Calu3 (cell line): ENCODE results near the gene VPS37C. TPM values are rescaled to one million over a fixed set of nuclear protein-coding genes. Genes with fewer than 3 reads are reported as not detected.

Experiments
- BruUV-seq: library from RNA; stranded (reverse); fragments of 400-500 nt; replicated peaks from 2 replicates; lab custom pipeline; 2021; lab: Mats Ljungman, UMichigan
- CTCF ChIA-PET: fragments of 300-600 bp; sonication (Branson Sonifier 250); formaldehyde crosslinking; loops from one replicate; lab custom pipeline; 2022; ENCODE audit warnings: antibody characterized with exemption; lab: Charles Lee
- DNase-seq: peaks from one replicate; pipeline ENCODE4 v3.0.0; 2022
- H3K27ac Mint-ChIP-seq: one replicate; pipeline ENCODE4 v1.8.0; 2022; ENCODE audit warnings: mixed read lengths; ENCODE audit not compliant: unreplicated experiment
- H3K27me3 Mint-ChIP-seq: one replicate; pipeline ENCODE4 v1.8.0; 2022; ENCODE audit warnings: mixed read lengths; ENCODE audit not compliant: unreplicated experiment
- H3K36me3 Mint-ChIP-seq: one replicate; pipeline ENCODE4 v1.8.0; 2022; ENCODE audit warnings: mild to moderate bottlenecking, moderate library complexity, mixed read lengths; ENCODE audit not compliant: insufficient read depth, unreplicated experiment
- H3K4me1 Mint-ChIP-seq: one replicate; pipeline ENCODE4 v1.8.0; 2022; ENCODE audit warnings: mild to moderate bottlenecking, low read depth, mixed read lengths; ENCODE audit not compliant: unreplicated experiment
- H3K4me3 Mint-ChIP-seq: one replicate; pipeline ENCODE4 v1.8.0; 2022; ENCODE audit warnings: mild to moderate bottlenecking, low read depth, moderate library complexity, mixed read lengths; ENCODE audit not compliant: unreplicated experiment
- H3K9me3 Mint-ChIP-seq: one replicate; pipeline ENCODE4 v1.8.0; 2022; ENCODE audit warnings: low read depth, mixed read lengths; ENCODE audit not compliant: unreplicated experiment
- CTCF ChIP-seq: fragments of 200-600 bp; IDR thresholded peaks from one replicate; pipeline ENCODE4 v1.8.0; 2022; ENCODE audit warnings: antibody characterized with exemption; ENCODE audit not compliant: unreplicated experiment
- intact Hi-C: fragments of 100-400 bp; cut with micrococcal nuclease; formaldehyde crosslinking; loops from one replicate; pipeline ENCODE4 v1.10.0; 2022; ENCODE audit not compliant: unreplicated experiment
- total RNA-seq: library from RNA; stranded (reverse); gene quantifications from 2 replicates; pipeline ENCODE4 v1.2.3, GENCODE V29; 2022

The VPS37C gene
- total RNA-seq, 1 experiment from 2014 or later: 22.7 TPM

DNA sequence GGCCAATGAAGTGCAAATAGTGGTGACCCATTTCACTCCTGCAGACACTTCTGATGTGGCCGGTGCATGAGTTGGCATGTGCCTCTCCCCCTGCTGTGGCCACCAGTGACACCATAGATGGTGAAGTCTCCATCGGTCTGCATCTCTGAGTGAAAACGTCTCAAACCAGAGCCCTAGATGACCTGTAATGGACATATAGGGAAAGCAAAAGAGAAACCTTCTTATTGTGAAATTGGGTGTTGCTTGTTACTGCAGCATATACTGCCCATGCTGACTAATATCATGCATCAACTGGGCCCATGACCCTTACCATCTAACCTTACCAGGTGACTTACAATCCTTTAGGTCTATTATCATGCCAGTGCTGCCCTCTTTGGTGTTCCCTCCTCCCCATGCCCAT, 11.7 kb upstream of the VPS37C start:
- no peak for TF ChIP-seq CTCF
- CTCF ChIA-PET: no interaction called here
- H3K4me1 Mint-ChIP-seq: peaks cover 16% of the 10 kb centered on the region
- no peak overlapping the region for H3K27ac Mint-ChIP-seq
- intact Hi-C loops: loop anchor here (1.0 to 5.0 kb wide), 3 partner anchors 43 to 341 kb away; no protein-coding TSS in a partner anchor
- H3K36me3 Mint-ChIP-seq: no peaks in the 10 kb centered on the region
- no TSS peak for BruUV-seq
- no peak overlapping the region for H3K4me3 Mint-ChIP-seq
- peaks cover 55% of the 10 kb centered on the region for H3K27me3 Mint-ChIP-seq
- peaks cover 3% of the 10 kb centered on the region for H3K9me3 Mint-ChIP-seq
- DNase-seq: no peak

GRCh38 chr11:61172356-61172755, 11.1 kb upstream of the VPS37C start:
- no peak for TF ChIP-seq CTCF
- no TSS peak for BruUV-seq
- H3K9me3 Mint-ChIP-seq: peaks cover 3% of the 10 kb centered on the region
- no peaks in the 10 kb centered on the region for H3K36me3 Mint-ChIP-seq
- CTCF ChIA-PET: no interaction called here
- DNase-seq: no peak
- no peak overlapping the region for H3K4me3 Mint-ChIP-seq
- H3K27ac Mint-ChIP-seq: no peak overlapping the region
- intact Hi-C loops: loop anchor here (5.0 kb wide), 1 partner anchor 340 kb away; no protein-coding TSS in a partner anchor
- H3K4me1 Mint-ChIP-seq: peaks cover 16% of the 10 kb centered on the region
- H3K27me3 Mint-ChIP-seq: peaks cover 55% of the 10 kb centered on the region

GRCh38 chr11:61171907-61172306, 10.7 kb upstream of the VPS37C start:
- Mint-ChIP-seq H3K36me3 (no peaks in the 10 kb centered on the region), H3K27ac (no peak overlapping the region), H3K27me3 (peaks cover 55% of the 10 kb centered on the region), H3K4me1 (peaks cover 16% of the 10 kb centered on the region), H3K4me3 (no peak overlapping the region), H3K9me3 (peaks cover 3% of the 10 kb centered on the region)
- no peak for DNase-seq
- CTCF ChIA-PET: no interaction called here
- intact Hi-C loops: loop anchor here (5.0 kb wide), 1 partner anchor 340 kb away; no protein-coding TSS in a partner anchor
- TF ChIP-seq CTCF: no peak
- no TSS peak for BruUV-seq

- Mint-ChIP-seq H3K27ac (no peak overlapping the region), H3K4me3 (no peak overlapping the region), H3K9me3 (peaks cover 3% of the 10 kb centered on the region), H3K4me1 (peaks cover 16% of the 10 kb centered on the region), H3K36me3 (no peaks in the 10 kb centered on the region), H3K27me3 (peaks cover 42% of the 10 kb centered on the region)
- BruUV-seq: no TSS peak
- intact Hi-C loops: loop anchor here (5.0 kb wide), 1 partner anchor 338 kb away; no protein-coding TSS in a partner anchor
- TF ChIP-seq CTCF: no peak
- DNase-seq: no peak
- CTCF ChIA-PET: no interaction called here
Observed at GRCh38 chr11:61170566-61170965, 9.3 kb upstream of the VPS37C start.
